ENCODE results near the gene NID1. TPM values are rescaled to one million over a fixed set of nuclear protein-coding genes. Genes with fewer than 3 reads are reported as not detected.
A peak's percentile ranks its signal among the peaks of the same experiment; 100 is the strongest.

NID1 gene, protein sequence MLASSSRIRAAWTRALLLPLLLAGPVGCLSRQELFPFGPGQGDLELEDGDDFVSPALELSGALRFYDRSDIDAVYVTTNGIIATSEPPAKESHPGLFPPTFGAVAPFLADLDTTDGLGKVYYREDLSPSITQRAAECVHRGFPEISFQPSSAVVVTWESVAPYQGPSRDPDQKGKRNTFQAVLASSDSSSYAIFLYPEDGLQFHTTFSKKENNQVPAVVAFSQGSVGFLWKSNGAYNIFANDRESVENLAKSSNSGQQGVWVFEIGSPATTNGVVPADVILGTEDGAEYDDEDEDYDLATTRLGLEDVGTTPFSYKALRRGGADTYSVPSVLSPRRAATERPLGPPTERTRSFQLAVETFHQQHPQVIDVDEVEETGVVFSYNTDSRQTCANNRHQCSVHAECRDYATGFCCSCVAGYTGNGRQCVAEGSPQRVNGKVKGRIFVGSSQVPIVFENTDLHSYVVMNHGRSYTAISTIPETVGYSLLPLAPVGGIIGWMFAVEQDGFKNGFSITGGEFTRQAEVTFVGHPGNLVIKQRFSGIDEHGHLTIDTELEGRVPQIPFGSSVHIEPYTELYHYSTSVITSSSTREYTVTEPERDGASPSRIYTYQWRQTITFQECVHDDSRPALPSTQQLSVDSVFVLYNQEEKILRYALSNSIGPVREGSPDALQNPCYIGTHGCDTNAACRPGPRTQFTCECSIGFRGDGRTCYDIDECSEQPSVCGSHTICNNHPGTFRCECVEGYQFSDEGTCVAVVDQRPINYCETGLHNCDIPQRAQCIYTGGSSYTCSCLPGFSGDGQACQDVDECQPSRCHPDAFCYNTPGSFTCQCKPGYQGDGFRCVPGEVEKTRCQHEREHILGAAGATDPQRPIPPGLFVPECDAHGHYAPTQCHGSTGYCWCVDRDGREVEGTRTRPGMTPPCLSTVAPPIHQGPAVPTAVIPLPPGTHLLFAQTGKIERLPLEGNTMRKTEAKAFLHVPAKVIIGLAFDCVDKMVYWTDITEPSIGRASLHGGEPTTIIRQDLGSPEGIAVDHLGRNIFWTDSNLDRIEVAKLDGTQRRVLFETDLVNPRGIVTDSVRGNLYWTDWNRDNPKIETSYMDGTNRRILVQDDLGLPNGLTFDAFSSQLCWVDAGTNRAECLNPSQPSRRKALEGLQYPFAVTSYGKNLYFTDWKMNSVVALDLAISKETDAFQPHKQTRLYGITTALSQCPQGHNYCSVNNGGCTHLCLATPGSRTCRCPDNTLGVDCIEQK
- total RNA-seq (under 1 TPM in 1 of 2 experiments, not detected in 1; 0.08 TPM), polyA plus RNA-seq (not detected), total RNA-seq (0 to 1.5 (median 0.06) reads per million in 6 experiments)

DNA sequence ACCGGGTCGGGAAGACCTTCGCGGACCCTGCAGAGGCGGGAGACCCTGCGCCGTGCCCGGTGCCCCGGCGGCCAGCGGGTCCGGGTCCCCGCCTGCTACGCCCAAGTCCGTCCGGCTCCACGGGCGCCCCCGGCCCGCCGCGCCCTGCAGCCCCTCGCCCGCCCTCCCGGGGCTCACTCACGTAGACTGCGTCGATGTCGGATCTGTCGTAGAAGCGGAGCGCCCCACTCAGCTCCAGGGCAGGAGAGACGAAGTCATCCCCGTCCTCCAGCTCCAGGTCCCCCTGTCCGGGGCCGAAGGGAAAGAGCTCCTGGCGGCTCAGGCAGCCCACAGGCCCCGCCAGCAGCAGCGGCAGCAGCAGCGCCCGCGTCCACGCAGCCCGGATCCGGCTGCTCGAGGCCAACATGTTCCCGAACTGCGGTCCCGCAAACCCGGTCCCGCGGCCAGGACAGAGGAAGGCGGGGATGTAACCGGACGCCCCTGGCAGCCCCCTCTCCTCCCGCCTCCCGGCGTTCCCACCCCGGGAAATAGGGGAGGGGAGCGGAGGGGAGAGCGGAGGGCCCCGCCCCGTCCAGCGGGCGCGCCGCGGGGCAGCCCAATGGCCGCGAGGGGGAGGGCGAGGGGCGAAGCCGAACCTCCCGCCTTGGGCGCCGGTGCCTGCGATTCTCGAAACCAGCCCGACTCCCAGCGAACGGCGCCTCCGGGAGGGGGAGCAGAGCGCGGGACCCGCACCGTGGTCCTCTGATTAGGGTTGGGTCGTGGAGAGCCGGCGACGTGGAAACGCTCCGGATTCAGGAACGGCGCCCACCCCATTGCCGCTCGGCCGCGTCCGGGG is at the start of gene NID1:
Gene NID1, minus strand, starts transcription at position 417 of the 835 bp plus-strand sequence. Its CDS starts 11 bp downstream, at position 406.
- peaks cover 10 to 52% (median 30%) of the 10 kb centered on the region in 5 donors for H3K27me3 Mint-ChIP-seq
- no peak within 1 kb of the TSS for H3K27ac Mint-ChIP-seq
- peaks cover 0 to 4% (median 2%) of the 10 kb centered on the region in 3 donors for H3K36me3 Mint-ChIP-seq
- no peaks in the 10 kb centered on the region for H3K9me3 Mint-ChIP-seq
- peak within 1 kb of the TSS; percentile 12 to 74 (median 67) for H3K4me3 Mint-ChIP-seq
- ATAC-seq (peak; percentile 21 to 36), DNase-seq (peak in 5 of 10 donors; percentile 7 to 22 (median 17))
- peaks cover 10 to 33% (median 25%) of the 10 kb centered on the region in 4 donors for H3K4me1 Mint-ChIP-seq
- POLR2A ChIA-PET = no interaction called here

DNA sequence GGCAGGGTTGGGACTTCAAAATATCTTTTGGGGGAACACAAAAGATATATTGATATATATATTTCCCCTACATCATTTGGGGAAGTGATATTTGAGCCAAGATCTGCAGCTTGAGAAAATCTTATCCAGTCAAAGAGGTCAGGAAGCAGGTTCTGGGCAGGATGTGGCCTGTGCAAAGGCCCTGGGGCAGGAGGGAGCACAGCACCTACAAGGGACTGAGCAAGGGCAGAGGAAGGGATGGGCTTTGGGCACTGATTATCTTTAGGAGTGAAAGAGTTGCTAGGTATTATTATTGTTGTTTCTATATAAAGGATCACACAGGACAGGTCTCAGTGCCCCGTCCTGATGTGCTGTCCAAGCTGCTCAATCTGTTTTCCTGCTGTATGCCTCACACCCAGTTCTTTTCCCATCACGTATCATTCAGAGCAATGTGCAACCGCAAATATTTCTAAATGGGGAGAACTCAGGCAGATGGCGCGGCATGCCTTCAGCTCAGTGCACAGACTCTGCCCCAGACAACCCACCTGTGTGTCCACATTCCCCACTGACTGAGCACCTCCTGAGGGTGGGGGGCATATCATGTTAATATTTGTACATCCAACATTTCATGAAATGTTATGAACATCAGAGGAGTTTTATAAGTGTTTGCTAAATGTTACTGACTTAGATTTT is 49.3 kb upstream of the NID1 start:
- H3K4me3 Mint-ChIP-seq = no peak overlapping the region
- H3K27ac Mint-ChIP-seq = no peak overlapping the region
- no peak for DNase-seq
- peaks cover 0 to 3% (median 0%) of the 10 kb centered on the region in 5 donors for H3K27me3 Mint-ChIP-seq
- H3K4me1 Mint-ChIP-seq = peaks cover 0 to 1% (median 0%) of the 10 kb centered on the region in 4 donors
- POLR2A ChIA-PET = no interaction called here
- no peaks in the 10 kb centered on the region for H3K9me3 Mint-ChIP-seq
- no peak for ATAC-seq
- no peaks in the 10 kb centered on the region for H3K36me3 Mint-ChIP-seq

DNA sequence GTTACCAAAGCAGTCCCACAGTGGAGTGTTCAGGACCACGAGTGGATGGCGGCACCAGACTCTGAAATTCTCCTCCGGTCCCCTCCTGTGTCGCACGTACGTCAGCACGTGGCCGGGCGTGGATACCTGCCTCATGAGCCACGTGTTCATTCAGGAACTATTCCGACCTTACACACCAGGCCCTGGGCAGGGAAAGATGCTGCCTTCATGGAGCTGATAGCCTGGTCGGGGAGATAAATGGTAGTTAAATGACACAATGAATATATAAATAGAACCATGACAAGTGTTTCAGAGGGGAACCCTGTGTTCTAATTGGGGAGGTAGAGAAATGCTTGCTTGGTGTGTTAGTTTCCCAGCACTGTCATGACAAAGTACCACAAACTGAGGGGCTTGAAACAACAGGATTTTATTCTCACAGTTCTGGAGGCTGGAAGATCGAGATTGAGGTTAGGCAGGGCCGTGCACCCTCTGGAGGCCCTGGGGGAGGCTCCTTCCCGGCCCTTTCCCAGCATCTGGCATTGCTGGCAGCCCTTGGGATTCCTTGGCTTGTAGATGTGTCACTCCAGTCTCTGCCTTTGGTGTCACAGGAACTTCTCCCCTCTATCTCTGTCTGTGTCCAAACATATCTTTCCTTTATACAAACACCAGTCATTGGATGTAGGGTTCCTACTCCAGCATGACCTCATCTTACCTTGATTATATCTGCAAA is 48.6 kb upstream of the NID1 start:
- Mint-ChIP-seq H3K27ac (no peak overlapping the region), H3K36me3 (no peaks in the 10 kb centered on the region), H3K9me3 (no peaks in the 10 kb centered on the region), H3K27me3 (peaks cover 0 to 3% (median 0%) of the 10 kb centered on the region in 5 donors), H3K4me1 (peaks cover 0 to 2% (median 0%) of the 10 kb centered on the region in 4 donors), H3K4me3 (no peak overlapping the region)
- DNase-seq (no peak), ATAC-seq (no peak)
- POLR2A ChIA-PET = no interaction called here

DNA sequence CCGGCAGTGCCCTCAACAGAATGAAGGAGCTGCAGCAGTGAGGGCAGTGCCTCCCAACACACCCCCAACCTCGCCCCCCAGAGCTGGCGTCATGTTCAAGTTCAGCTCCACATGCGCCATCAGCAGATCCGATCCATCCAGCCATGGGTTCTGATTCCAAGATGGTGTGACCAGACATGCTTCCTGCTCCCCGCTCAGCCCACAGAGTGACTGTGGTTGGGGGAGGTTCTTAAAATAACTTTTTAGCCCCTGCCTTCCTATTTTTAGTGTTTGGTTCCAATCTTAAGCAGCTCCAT is 47.4 kb upstream of the NID1 start:
- Mint-ChIP-seq H3K9me3 (no peaks in the 10 kb centered on the region), H3K27ac (no peak overlapping the region), H3K4me1 (peaks cover 0 to 2% (median 0%) of the 10 kb centered on the region in 4 donors), H3K27me3 (peaks cover 0 to 3% (median 0%) of the 10 kb centered on the region in 5 donors), H3K4me3 (no peak overlapping the region), H3K36me3 (no peaks in the 10 kb centered on the region)
- ATAC-seq = no peak
- POLR2A ChIA-PET = interaction anchor here (0.7 kb wide), 1 partner anchor 379 kb away, joined by 3 read pairs; no protein-coding TSS in a partner anchor
- no peak for DNase-seq

DNA sequence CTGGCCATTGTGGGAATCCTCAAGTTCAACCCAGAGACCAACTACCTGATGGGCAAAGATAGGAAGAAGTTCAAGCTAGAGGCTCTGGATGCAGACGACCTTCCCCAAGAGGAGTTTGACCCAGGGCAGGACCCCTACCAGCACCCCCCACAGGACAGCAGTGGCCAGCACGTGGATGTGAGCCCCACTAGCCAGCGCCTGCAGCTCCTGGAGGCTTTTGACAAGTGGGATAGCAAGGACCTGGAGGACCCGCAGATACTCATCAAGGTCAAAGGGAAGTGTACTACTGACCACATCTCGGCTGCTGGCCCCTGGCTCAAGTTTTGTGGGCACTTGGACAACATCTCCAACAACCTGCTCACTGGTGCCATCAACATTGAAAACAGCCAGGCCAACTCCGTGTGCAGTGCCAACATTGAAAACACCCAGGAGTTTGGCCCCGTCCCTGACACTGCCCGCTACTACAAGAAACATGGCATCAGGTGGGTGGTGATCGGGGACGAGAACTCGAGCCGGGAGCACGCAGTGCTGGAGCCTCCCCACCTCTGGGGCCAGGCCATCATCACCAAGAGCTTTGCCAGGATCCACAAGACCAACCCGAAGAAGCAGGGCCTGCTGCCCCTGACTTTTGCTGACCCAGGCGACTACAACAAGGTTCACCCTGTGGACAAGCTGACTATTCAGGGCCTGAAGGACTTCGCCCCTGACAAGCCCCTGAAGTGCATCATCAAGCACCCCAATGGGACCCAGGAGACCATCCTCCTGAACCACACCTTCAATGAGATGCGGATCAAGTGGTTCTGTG is 46.8 kb upstream of the NID1 start:
- Mint-ChIP-seq H3K27me3 (peaks cover 0 to 3% (median 0%) of the 10 kb centered on the region in 5 donors), H3K9me3 (no peaks in the 10 kb centered on the region), H3K4me3 (no peak overlapping the region), H3K36me3 (no peaks in the 10 kb centered on the region), H3K27ac (no peak overlapping the region), H3K4me1 (peaks cover 0 to 2% (median 0%) of the 10 kb centered on the region in 4 donors)
- ATAC-seq (no peak), DNase-seq (no peak)
- POLR2A ChIA-PET = interaction anchor here (0.7 kb wide), 1 partner anchor 380 kb away, joined by 3 read pairs; no protein-coding TSS in a partner anchor

DNA sequence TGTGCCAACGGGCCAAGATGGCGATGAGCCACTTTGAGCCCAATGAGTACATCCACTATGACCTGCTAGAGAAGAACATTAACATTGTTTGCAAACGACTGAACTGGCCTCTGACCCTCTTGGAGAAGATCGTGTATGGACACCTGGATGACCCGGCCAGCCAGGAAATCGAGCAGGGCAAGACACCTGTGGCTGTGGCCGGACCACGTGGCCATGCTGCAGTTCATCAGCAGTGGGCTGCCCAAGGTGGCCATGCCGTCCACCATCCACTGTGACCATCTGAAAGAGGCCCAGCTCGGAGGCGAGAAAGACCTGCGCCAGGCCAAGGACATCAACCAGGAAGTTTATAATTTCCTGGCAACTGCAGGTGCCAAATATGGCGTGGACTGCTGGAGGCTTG is 45.2 kb upstream of the NID1 start:
- no peak for DNase-seq
- POLR2A ChIA-PET = no interaction called here
- no peaks in the 10 kb centered on the region for H3K36me3 Mint-ChIP-seq
- peak overlapping the region in 1 of 10 donors; percentile 88 for H3K27ac Mint-ChIP-seq
- peaks cover 0 to 2% (median 0%) of the 10 kb centered on the region in 4 donors for H3K4me1 Mint-ChIP-seq
- H3K27me3 Mint-ChIP-seq = peaks cover 0 to 3% (median 0%) of the 10 kb centered on the region in 5 donors
- ATAC-seq = no peak
- H3K9me3 Mint-ChIP-seq = no peaks in the 10 kb centered on the region
- no peak overlapping the region for H3K4me3 Mint-ChIP-seq

DNA sequence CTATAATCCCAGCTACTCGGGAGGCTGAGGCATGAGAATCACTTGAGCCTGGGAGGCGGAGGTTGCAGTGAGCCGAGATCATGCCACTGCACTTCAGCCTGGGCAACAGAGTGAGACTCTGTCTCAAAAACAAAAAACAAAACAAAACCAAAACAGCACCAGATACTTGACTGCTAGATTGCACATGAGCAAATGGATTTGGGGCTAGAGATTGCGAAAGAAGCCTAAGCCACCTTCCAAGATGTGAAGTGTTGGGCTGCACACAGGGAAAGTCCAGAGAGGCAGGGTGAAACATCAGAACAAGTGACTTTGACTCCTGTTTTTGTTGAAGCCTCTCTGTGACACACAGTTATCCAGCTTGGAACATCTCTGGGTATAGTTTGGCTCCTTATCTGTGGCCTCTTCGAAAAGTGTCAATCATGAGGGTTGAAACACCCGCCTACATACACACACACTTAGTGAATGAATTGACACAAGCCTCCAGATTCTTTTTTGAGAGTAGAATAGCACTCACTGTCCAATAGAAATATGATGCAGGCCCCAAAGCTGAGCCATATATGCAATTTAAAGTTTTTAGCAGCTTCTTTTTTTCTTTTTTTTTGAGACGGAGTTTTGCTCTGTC is 43.2 kb upstream of the NID1 start:
- DNase-seq (no peak), ATAC-seq (no peak)
- Mint-ChIP-seq H3K4me1 (peaks cover 0 to 4% (median 2%) of the 10 kb centered on the region in 4 donors), H3K36me3 (no peaks in the 10 kb centered on the region), H3K27me3 (peaks cover 0 to 4% (median 2%) of the 10 kb centered on the region in 5 donors), H3K27ac (no peak overlapping the region), H3K4me3 (no peak overlapping the region), H3K9me3 (no peaks in the 10 kb centered on the region)
- POLR2A ChIA-PET = no interaction called here

DNA sequence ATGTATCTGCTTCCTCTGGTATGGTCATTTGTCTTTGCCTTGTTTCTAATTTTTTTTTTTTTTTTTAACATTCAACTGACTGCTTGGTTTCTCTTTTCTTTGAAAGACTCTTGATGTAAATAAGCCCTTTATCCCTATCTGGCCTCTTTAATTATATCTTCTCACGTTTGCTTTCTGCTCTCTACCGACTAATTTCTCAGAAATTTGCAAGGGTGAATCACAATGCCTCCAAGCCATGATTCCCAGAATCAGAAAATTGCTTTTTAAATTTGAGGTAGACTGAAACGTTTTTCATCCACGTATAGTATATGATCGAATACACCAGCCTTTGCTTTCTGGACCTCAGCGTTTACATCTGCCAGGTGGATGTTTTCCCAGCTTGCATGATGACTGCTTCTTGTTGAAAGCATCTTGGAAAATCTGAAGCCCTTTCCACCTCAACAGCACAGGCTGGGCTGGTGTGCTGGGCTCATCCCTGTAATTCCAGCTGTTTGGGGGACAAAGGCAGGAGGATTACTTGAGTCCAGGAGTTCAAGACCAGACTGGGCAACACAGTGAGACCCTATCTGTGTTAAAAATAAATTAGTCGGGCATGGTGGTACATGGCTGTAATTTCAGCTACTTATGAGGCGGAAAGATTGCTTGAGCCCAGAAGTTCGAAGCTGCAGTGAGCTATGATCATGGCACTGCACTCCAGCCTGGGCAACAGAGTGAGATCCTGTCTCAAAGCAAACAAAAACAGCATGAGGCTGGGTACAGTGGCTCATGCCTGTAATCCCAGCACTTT is 42.4 kb upstream of the NID1 start:
- POLR2A ChIA-PET = no interaction called here
- H3K4me1 Mint-ChIP-seq = peaks cover 0 to 4% (median 2%) of the 10 kb centered on the region in 4 donors
- no peaks in the 10 kb centered on the region for H3K9me3 Mint-ChIP-seq
- H3K4me3 Mint-ChIP-seq = no peak overlapping the region
- peaks cover 0 to 4% (median 2%) of the 10 kb centered on the region in 5 donors for H3K27me3 Mint-ChIP-seq
- DNase-seq (no peak), ATAC-seq (no peak)
- peak overlapping the region in 1 of 10 donors; percentile 37 for H3K27ac Mint-ChIP-seq
- no peaks in the 10 kb centered on the region for H3K36me3 Mint-ChIP-seq

DNA sequence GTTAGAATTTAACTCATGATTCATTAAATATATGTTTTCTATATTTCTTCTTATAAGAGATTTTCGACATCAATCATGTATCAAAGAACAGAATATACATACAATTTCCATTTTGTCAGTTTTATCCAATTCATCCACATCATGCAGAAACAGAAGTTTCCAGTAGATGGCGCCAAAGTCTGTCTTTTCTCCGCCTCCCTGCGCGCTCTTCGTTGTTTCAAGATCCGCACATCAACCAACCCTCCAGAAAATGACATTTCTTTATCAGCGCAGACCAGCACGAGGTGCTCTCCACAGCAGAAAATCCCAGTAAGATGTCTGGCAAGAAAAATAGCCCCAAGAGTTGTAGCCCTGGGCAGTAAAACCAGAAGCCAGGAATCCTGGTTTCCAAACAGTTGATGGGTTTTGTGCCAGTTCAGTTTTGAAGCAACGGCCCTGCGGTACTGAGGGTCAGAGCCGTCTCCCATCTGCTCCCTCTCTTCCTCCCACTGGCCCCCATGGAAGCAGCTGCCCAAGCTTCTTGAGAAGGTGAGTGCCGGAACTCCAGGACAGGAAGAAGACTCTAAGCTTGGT is 38.8 kb upstream of the NID1 start:
- Mint-ChIP-seq H3K27ac (no peak overlapping the region), H3K27me3 (peaks cover 0 to 2% (median 2%) of the 10 kb centered on the region in 5 donors), H3K9me3 (no peaks in the 10 kb centered on the region), H3K4me1 (peaks cover 0 to 4% (median 2%) of the 10 kb centered on the region in 4 donors), H3K36me3 (no peaks in the 10 kb centered on the region), H3K4me3 (no peak overlapping the region)
- POLR2A ChIA-PET = no interaction called here
- DNase-seq = peak in 9 of 10 donors; percentile 19 to 69 (median 51)
- ATAC-seq = peak; percentile 47 to 48
